Duodenal mucosa (tissue), 2 donors: ENCODE data around the gene ANKUB1.

Experiments used
- H3K27ac ChIP-seq: one replicate; pipeline ENCODE4 v1.7.0; 2013; ENCODE audit warnings: low read depth, low read length
- H3K27me3 ChIP-seq, 2 donors: one replicate each; pipeline ENCODE4 v1.7.0; 2013; ENCODE audit warnings: low read length in 2 of 2, control low read depth in 1 of 2; ENCODE audit not compliant: insufficient read depth in 2 of 2, control insufficient read depth in 1 of 2
- H3K36me3 ChIP-seq, 2 donors: one replicate each; pipeline ENCODE4 v1.7.0; 2013; ENCODE audit warnings: low read length in 2 of 2, control low read depth in 1 of 2; ENCODE audit not compliant: insufficient read depth in 2 of 2, control insufficient read depth in 1 of 2
- H3K4me1 ChIP-seq, 2 donors: one replicate each; pipeline ENCODE4 v1.7.0; 2013; ENCODE audit warnings: low read length in 2 of 2, control low read depth in 1 of 2; ENCODE audit not compliant: insufficient read depth in 2 of 2, control insufficient read depth in 1 of 2
- H3K4me3 ChIP-seq, 2 donors: one replicate each; pipeline ENCODE4 v1.7.0; 2013; ENCODE audit warnings: low read length in 2 of 2, low read depth in 1 of 2
- H3K9ac ChIP-seq, 2 donors: one replicate each; pipeline ENCODE4 v1.7.0; 2013; ENCODE audit warnings: low read length in 2 of 2, low read depth in 1 of 2
- H3K9me3 ChIP-seq, 2 donors: one replicate each; pipeline ENCODE4 v1.7.0; 2013; ENCODE audit warnings: low read length in 2 of 2, control low read depth in 1 of 2; ENCODE audit not compliant: control insufficient read depth in 1 of 2

ANKUB1 gene

GRCh38 chr3:149784064-149784704, 8.2 kb downstream of the ANKUB1 start:
- H3K27me3 ChIP-seq: no peaks in the 10 kb centered on the region
- peaks cover 0 to 4% of the 10 kb centered on the region in 2 donors for H3K4me1 ChIP-seq
- no peak overlapping the region for H3K27ac ChIP-seq
- H3K4me3 ChIP-seq: no peak overlapping the region
- no peaks in the 10 kb centered on the region for H3K9me3 ChIP-seq
- no peaks in the 10 kb centered on the region for H3K36me3 ChIP-seq
- no peak overlapping the region for H3K9ac ChIP-seq

DNA sequence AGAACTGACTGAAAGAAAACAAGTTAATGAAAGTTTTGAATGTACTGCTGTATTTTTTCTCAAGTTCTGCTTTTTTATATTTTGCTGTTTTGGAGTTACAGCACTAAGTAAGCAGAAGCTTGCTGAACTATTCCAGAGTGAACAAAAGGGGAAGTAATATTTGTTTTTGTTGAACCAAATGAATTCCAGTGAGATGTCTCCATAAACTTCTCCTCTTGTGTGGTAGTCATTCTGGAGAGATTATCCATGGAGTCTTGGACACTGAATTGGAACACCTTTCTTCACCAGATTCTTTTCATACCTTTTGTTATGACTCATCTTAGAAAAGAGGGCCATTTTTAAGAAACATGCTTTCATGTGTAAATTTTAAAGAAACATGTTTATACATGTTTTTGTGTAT, 8.8 kb downstream of the ANKUB1 start:
- Histone ChIP-seq H3K4me1 (peaks cover 0 to 4% of the 10 kb centered on the region in 2 donors), H3K36me3 (no peaks in the 10 kb centered on the region), H3K9ac (no peak overlapping the region), H3K27ac (no peak overlapping the region), H3K4me3 (no peak overlapping the region), H3K27me3 (no peaks in the 10 kb centered on the region), H3K9me3 (no peaks in the 10 kb centered on the region)

DNA sequence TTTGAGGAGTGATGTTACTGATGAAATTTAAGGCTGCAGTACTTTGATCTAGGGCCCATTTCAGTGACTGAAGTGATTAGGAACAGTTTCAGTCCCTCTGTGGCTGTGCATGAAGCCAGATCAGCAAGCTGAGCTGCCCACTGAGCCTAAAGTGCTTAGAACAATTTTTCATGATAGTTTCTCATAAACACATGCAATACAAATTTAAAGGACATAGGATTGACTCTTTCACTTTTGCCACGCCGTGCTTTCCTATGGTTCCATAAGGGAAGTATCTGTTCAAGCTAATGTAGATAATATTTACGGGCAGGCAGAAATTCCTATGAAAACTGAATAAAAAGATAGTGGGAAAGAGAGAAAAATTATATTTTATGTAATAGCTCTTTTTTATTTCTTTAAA, 10.6 kb downstream of the ANKUB1 start:
- Histone ChIP-seq H3K4me3 (no peak overlapping the region), H3K27me3 (no peaks in the 10 kb centered on the region), H3K9ac (no peak overlapping the region), H3K27ac (no peak overlapping the region), H3K4me1 (peaks cover 4% of the 10 kb centered on the region in 2 donors), H3K9me3 (no peaks in the 10 kb centered on the region), H3K36me3 (no peaks in the 10 kb centered on the region)

GRCh38 chr3:149781211-149781610, 11.1 kb downstream of the ANKUB1 start:
- Histone ChIP-seq H3K27ac (no peak overlapping the region), H3K4me3 (no peak overlapping the region)

GRCh38 chr3:149777414-149778214, 14.7 kb downstream of the ANKUB1 start:
- Histone ChIP-seq H3K27me3 (no peaks in the 10 kb centered on the region), H3K27ac (no peak overlapping the region), H3K4me1 (peaks cover 0 to 4% of the 10 kb centered on the region in 2 donors), H3K9ac (no peak overlapping the region), H3K9me3 (no peaks in the 10 kb centered on the region), H3K36me3 (no peaks in the 10 kb centered on the region), H3K4me3 (no peak overlapping the region)

More at GRCh38 chr3:149781211-149781610, 11.1 kb downstream of the ANKUB1 start:
- Histone ChIP-seq H3K9ac (no peak overlapping the region), H3K4me1 (peaks cover 4% of the 10 kb centered on the region in 2 donors), H3K36me3 (no peaks in the 10 kb centered on the region), H3K27me3 (no peaks in the 10 kb centered on the region), H3K9me3 (no peaks in the 10 kb centered on the region)

GRCh38 chr3:149776170-149776569, 16.2 kb downstream of the ANKUB1 start:
- Histone ChIP-seq H3K9ac (no peak overlapping the region), H3K27ac (no peak overlapping the region), H3K4me1 (peaks cover 0 to 4% of the 10 kb centered on the region in 2 donors), H3K27me3 (no peaks in the 10 kb centered on the region), H3K9me3 (no peaks in the 10 kb centered on the region), H3K36me3 (no peaks in the 10 kb centered on the region), H3K4me3 (no peak overlapping the region)

GRCh38 chr3:149772861-149773260, 19.5 kb downstream of the ANKUB1 start:
- Histone ChIP-seq H3K27ac (no peak overlapping the region), H3K9ac (no peak overlapping the region), H3K36me3 (no peaks in the 10 kb centered on the region), H3K4me3 (no peak overlapping the region), H3K9me3 (no peaks in the 10 kb centered on the region), H3K4me1 (peaks cover 0 to 4% of the 10 kb centered on the region in 2 donors), H3K27me3 (no peaks in the 10 kb centered on the region)

GRCh38 chr3:149771652-149772271, 20.6 kb downstream of the ANKUB1 start:
- Histone ChIP-seq H3K27ac (no peak overlapping the region), H3K4me3 (no peak overlapping the region), H3K9me3 (no peaks in the 10 kb centered on the region), H3K27me3 (no peaks in the 10 kb centered on the region), H3K4me1 (no peaks in the 10 kb centered on the region), H3K9ac (no peak overlapping the region), H3K36me3 (no peaks in the 10 kb centered on the region)

DNA sequence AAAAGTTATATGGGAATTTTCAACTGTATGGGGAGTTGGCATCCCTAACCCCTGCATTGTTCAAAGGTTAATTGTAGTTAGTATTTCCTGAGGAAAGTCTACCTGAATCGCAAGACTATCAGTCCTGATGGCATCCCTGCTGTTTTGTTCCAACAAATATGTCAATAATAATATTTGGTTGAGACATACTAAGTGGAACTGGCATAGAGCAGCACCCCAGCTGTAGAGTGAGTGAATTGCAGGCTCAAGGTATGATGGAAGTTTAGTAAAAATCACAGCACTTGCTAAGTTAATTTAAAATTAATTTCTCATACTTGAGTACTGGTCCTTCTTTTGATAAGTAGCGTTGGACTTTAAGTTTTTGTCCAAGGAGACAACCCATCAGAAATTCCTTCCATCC, 22.1 kb downstream of the ANKUB1 start:
- Histone ChIP-seq H3K9me3 (no peaks in the 10 kb centered on the region), H3K27me3 (no peaks in the 10 kb centered on the region), H3K36me3 (no peaks in the 10 kb centered on the region), H3K4me1 (no peaks in the 10 kb centered on the region), H3K27ac (no peak overlapping the region), H3K9ac (no peak overlapping the region), H3K4me3 (no peak overlapping the region)

DNA sequence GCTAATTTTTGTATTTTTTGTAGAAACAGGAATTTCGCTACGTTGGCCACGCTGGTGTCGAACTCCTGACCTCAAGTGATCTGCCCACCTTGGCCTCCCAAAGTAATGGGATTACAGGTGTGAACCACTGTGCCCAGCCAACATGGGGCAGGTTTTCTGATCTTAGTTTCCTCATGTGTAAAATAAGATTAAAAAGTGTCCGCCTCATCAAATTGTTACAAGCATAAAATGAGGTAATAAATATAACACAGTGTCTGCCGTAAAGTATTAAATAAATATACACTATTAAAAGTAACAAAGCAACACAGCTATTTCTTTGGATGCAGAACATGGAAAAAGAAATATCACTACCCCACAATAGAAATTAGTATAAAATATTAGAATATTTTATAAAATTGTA, 23.6 kb downstream of the ANKUB1 start:
- Histone ChIP-seq H3K27me3 (peaks cover 0 to 6% of the 10 kb centered on the region in 2 donors), H3K4me1 (no peaks in the 10 kb centered on the region), H3K9me3 (no peaks in the 10 kb centered on the region), H3K36me3 (no peaks in the 10 kb centered on the region), H3K27ac (no peak overlapping the region), H3K9ac (no peak overlapping the region), H3K4me3 (no peak overlapping the region)
